ENCODE measurements around the gene CARS1.

CARS1 gene

GRCh38 chr11:2955906-2956476, 101.2 kb downstream of the CARS1 start:
- no peak for DNase-seq (ENCODE audit: low read depth)

- DNase-seq (ENCODE audit: low read depth): no peak
These were observed 103.0 kb downstream of the CARS1 start for GRCh38 chr11:2954263-2954662.

- DNase-seq (ENCODE audit: low read depth): no peak
These were observed 104.9 kb downstream of the CARS1 start for GRCh38 chr11:2952290-2952689.

- DNase-seq (ENCODE audit: low read depth): no peak
These were observed 105.8 kb downstream of the CARS1 start for GRCh38 chr11:2951231-2952110.

Measured in stimulated activated CD8-positive, alpha-beta memory T cell treated with anti-CD3 and anti-CD28 coated beads, Interleukin-15, amount 100 ng/mL, for 24 hours (primary cell).